IMR-90 (cell line): ENCODE measurements around the gene P3H1. TPM values are rescaled to one million over a fixed set of nuclear protein-coding genes. Genes with fewer than 3 reads are reported as not detected.

Source experiments
- ATAC-seq: fragments of 200-7000 bp; cut with Tn5 transposase; 2 replicates; pipeline ENCODE4 v1.9.1; 2020; ENCODE audit warnings: low read depth, mild to moderate bottlenecking, moderate library complexity
- BruUV-seq: library from RNA; stranded (reverse); fragments of 400-500 nt; replicated peaks from 2 replicates; lab custom pipeline; 2021; lab: Mats Ljungman, UMichigan
- CTCF ChIA-PET: fragments of 300-600 bp; formaldehyde crosslinking; extraction: SDS; loops from one replicate; lab custom pipeline; 2021; ENCODE audit warnings: antibody characterized with exemption; lab: Yijun Ruan, JAX
- POLR2A ChIA-PET: fragments of 300-600 bp; sonication (Branson Sonifier 250); formaldehyde crosslinking; loops from one replicate; lab custom pipeline; 2022; ENCODE audit warnings: antibody characterized with exemption; ENCODE audit not compliant: unreplicated experiment; lab: Charles Lee
- DNase-seq: peaks from one replicate; pipeline ENCODE4 v3.0.0; 2013
- H2AFZ ChIP-seq: replicated peaks from 2 replicates; pipeline ENCODE3; 2013; ENCODE audit warnings: low read length, mild to moderate bottlenecking; ENCODE audit not compliant: poor library complexity
- H2AK5ac ChIP-seq: 2 replicates; pipeline ENCODE4 v1.6.1; 2013; ENCODE audit warnings: low read depth, low read length, inconsistent platforms
- H2AK9ac ChIP-seq: replicated peaks from 2 replicates; pipeline ENCODE3; 2013; ENCODE audit warnings: mild to moderate bottlenecking, low read depth, low read length, moderate library complexity; ENCODE audit not compliant: poor library complexity
- H2BK120ac ChIP-seq: 2 replicates; pipeline ENCODE4 v1.6.1; 2013; ENCODE audit warnings: low read depth, low read length, inconsistent platforms
- H2BK15ac ChIP-seq: 3 replicates; pipeline ENCODE4 v1.6.1; 2013; ENCODE audit warnings: low read depth, low read length, inconsistent platforms
- H2BK20ac ChIP-seq: 2 replicates; pipeline ENCODE4 v1.6.1; 2013; ENCODE audit warnings: low read depth, mild to moderate bottlenecking, inconsistent platforms, low read length, moderate library complexity
- H2BK5ac ChIP-seq: 2 replicates; pipeline ENCODE4 v1.6.1; 2013; ENCODE audit warnings: mild to moderate bottlenecking, low read depth, low read length, inconsistent platforms; ENCODE audit not compliant: poor library complexity, severe bottlenecking
- H3K14ac ChIP-seq: replicated peaks from 2 replicates; pipeline ENCODE4 v1.6.1; 2013; ENCODE audit warnings: low read depth, low read length, inconsistent platforms
- H3K18ac ChIP-seq: 2 replicates; pipeline ENCODE4 v1.6.1; 2013; ENCODE audit warnings: low read depth, low read length, control low read depth
- H3K23ac ChIP-seq: 2 replicates; pipeline ENCODE4 v1.6.1; 2013; ENCODE audit warnings: low read depth, low read length, inconsistent platforms
- H3K27ac ChIP-seq: 2 replicates; pipeline ENCODE4 v1.5.1; 2013; ENCODE audit warnings: mild to moderate bottlenecking, control low read depth, low read length; ENCODE audit not compliant: insufficient read depth
- H3K27me3 ChIP-seq: 2 replicates; pipeline ENCODE4 v1.6.1; 2013; ENCODE audit warnings: low read length; ENCODE audit not compliant: control insufficient read depth, insufficient read depth
- H3K36me3 ChIP-seq: 2 replicates; pipeline ENCODE4 v1.6.1; 2013; ENCODE audit warnings: low read length, mixed read lengths; ENCODE audit not compliant: control insufficient read depth, insufficient read depth
- H3K4ac ChIP-seq: 2 replicates; pipeline ENCODE4 v1.6.1; 2013; ENCODE audit warnings: low read depth, low read length, inconsistent platforms
- H3K4me1 ChIP-seq: 2 replicates; pipeline ENCODE4 v1.6.1; 2013; ENCODE audit warnings: low read length, mixed read lengths; ENCODE audit not compliant: control insufficient read depth, insufficient read depth
- H3K4me2 ChIP-seq: 2 replicates; pipeline ENCODE4 v1.6.1; 2013; ENCODE audit warnings: low read depth, mild to moderate bottlenecking, control low read depth, low read length, moderate library complexity
- H3K4me3 ChIP-seq: 2 replicates; pipeline ENCODE4 v1.5.1; 2013; ENCODE audit warnings: low read depth, mild to moderate bottlenecking, control low read depth, low read length, moderate library complexity; ENCODE audit not compliant: insufficient read depth
- H3K56ac ChIP-seq: 2 replicates; pipeline ENCODE4 v1.6.1; 2013; ENCODE audit warnings: low read length, inconsistent platforms; ENCODE audit not compliant: insufficient read depth; ENCODE audit errors: extremely low read depth
- H3K79me1 ChIP-seq, 2 experiments: 2 replicates each; pipeline ENCODE4 v1.6.1; 2013; ENCODE audit warnings: low read length in 2 of 2, inconsistent platforms in 1 of 2, low read depth in 1 of 2
- H3K9ac ChIP-seq: 2 replicates; pipeline ENCODE4 v1.6.1; 2013; ENCODE audit warnings: low read depth, low read length, control low read depth
- H3K9me1 ChIP-seq: 2 replicates; pipeline ENCODE4 v1.6.1; 2013; ENCODE audit warnings: low read length, inconsistent platforms; ENCODE audit not compliant: insufficient read depth
- H3K9me3 ChIP-seq: 2 replicates; pipeline ENCODE4 v1.6.1; 2013; ENCODE audit warnings: low read length; ENCODE audit not compliant: control insufficient read depth, insufficient read depth
- H4K20me1 ChIP-seq: 2 replicates; pipeline ENCODE4 v1.6.1; 2013; ENCODE audit warnings: low read length, inconsistent platforms; ENCODE audit not compliant: insufficient read depth
- H4K5ac ChIP-seq: 2 replicates; pipeline ENCODE4 v1.6.1; 2013; ENCODE audit warnings: mild to moderate bottlenecking, low read depth, low read length, control low read depth
- H4K8ac ChIP-seq, 2 experiments: 2 replicates each; pipeline ENCODE4 v1.6.1; 2013; ENCODE audit warnings: low read depth in 2 of 2, low read length in 2 of 2, control low read depth in 1 of 2, inconsistent platforms in 1 of 2
- H4K91ac ChIP-seq: 2 replicates; pipeline ENCODE4 v1.6.1; 2013; ENCODE audit warnings: low read depth, low read length, inconsistent platforms; ENCODE audit not compliant: insufficient read depth
- ELK1 ChIP-seq: fragments of 150-350 bp; IDR thresholded peaks from 2 replicates; pipeline ENCODE4 v1.6.1; 2016; ENCODE audit warnings: low read depth, mild to moderate bottlenecking, low read length, moderate library complexity, borderline replicate concordance
- NFE2L2 ChIP-seq: fragments of 150-350 bp; IDR thresholded peaks from 2 replicates; pipeline ENCODE4 v1.6.1; 2016; ENCODE audit warnings: low read depth, mild to moderate bottlenecking, low read length
- RAD21 ChIP-seq: IDR thresholded peaks from 2 replicates; pipeline ENCODE4 v1.6.1; 2012; ENCODE audit warnings: low read length, improper control_type of control experiment
- RCOR1 ChIP-seq: IDR thresholded peaks from 2 replicates; pipeline ENCODE4 v1.6.1; 2012; ENCODE audit warnings: mild to moderate bottlenecking, low read length, improper control_type of control experiment; ENCODE audit not compliant: insufficient replicate concordance
- WGBS, 2 experiments: methylation state at CpG; one replicate each; pipeline versions ENCODE4 v1.1.5 to v1.1.7; 2013; ENCODE audit warnings: missing lambda C conversion rate in 2 of 2; ENCODE audit not compliant: insufficient read length in 1 of 2; ENCODE audit errors: extremely low coverage in 2 of 2; 5-methylcytosine and 5-hydroxymethylcytosine counted together
- dilution Hi-C: fragments of 300-500 bp; cut with HindIII; formaldehyde crosslinking; loops from one replicate; pipeline ENCODE4 v1.14.3; 2018; ENCODE audit warnings: low sequenced_read_pairs; ENCODE audit not compliant: unreplicated experiment
- in situ Hi-C: fragments of 300-500 bp; cut with MboI; formaldehyde crosslinking; loops from 3 replicates; pipeline ENCODE4 v1.14.3; 2019; ENCODE audit warnings: low sequenced_read_pairs, inconsistent platforms, mixed read lengths
- intact Hi-C: fragments of 100-400 bp; cut with micrococcal nuclease; formaldehyde crosslinking; loops from 2 replicates; pipeline ENCODE4 v1.10.0; 2022
- polyA plus RNA-seq, 3 experiments: library from polyadenylated mRNA; depleted of rRNA; stranded (reverse); fragments of >200 nt; gene quantifications; 2 replicates each; pipeline ENCODE4 v1.2.3, GENCODE V29; 2012; ENCODE audit warnings: low replicate concordance in 1 of 3
- total RNA-seq: library from RNA; depleted of rRNA; stranded (reverse); fragments of >200 nt; gene quantifications from 2 replicates; pipeline ENCODE4 v1.2.3, GENCODE V29; 2012

Gene P3H1
- total and polyA plus RNA-seq, 2 of the 4 experiments (the other 2 are of a cell fraction), result 108 to 210 TPM

GRCh38 chr1:42737986-42738677, 28.7 kb downstream of the P3H1 start:
- H3K56ac ChIP-seq, result no peak overlapping the region
- H3K4me2 ChIP-seq, result no peak overlapping the region
- no peak for ATAC-seq
- no peak overlapping the region for H3K14ac ChIP-seq
- ChIA-PET POLR2A (no interaction called here), CTCF (no interaction called here)
- no peak overlapping the region for H4K8ac ChIP-seq
- no peak overlapping the region for H2AFZ ChIP-seq
- no peaks in the 10 kb centered on the region for H4K20me1 ChIP-seq
- no peaks in the 10 kb centered on the region for H3K4me1 ChIP-seq
- no peak overlapping the region for H3K4me3 ChIP-seq
- H2BK20ac ChIP-seq, result no peak overlapping the region
- dilution Hi-C loops, result no loop called here
- H3K27me3 ChIP-seq, result no peaks in the 10 kb centered on the region; the same call in 1 of the 2 replicates
- H2AK9ac ChIP-seq, result no peak overlapping the region
- H2BK120ac ChIP-seq, result no peak overlapping the region
- no peak overlapping the region for H3K27ac ChIP-seq
- no peak for DNase-seq
- no peak overlapping the region for H2AK5ac ChIP-seq
- no peaks in the 10 kb centered on the region for H3K9me3 ChIP-seq
- H2BK5ac ChIP-seq, result no peak overlapping the region
- H2BK15ac ChIP-seq, result no peak overlapping the region
- no peak overlapping the region for H3K18ac ChIP-seq
- intact Hi-C loops, result no loop called here
- H3K23ac ChIP-seq, result no peak overlapping the region
- H4K91ac ChIP-seq, result no peak overlapping the region
- WGBS, 2 experiments, result 77% methylated on average over 7 of the region's 21 CpGs; no CpG with 5 or more reads in 1 of the 2 experiments
- TF ChIP-seq RCOR1, result no peak
- no peak for TF ChIP-seq NFE2L2
- TF ChIP-seq ELK1, result no peak
- TF ChIP-seq RAD21, result no peak
- H3K9me1 ChIP-seq, result no peaks in the 10 kb centered on the region
- no peak overlapping the region for H3K9ac ChIP-seq
- no peak overlapping the region for H3K4ac ChIP-seq
- H4K5ac ChIP-seq, result no peak overlapping the region
- no peaks in the 10 kb centered on the region for H3K79me1 ChIP-seq
- H3K36me3 ChIP-seq, result no peaks in the 10 kb centered on the region
- no TSS peak for BruUV-seq
- in situ Hi-C loops, result no loop called here
